Measurements from ENCODE around the gene STPG3. TPM values are rescaled to one million over a fixed set of nuclear protein-coding genes. Genes with fewer than 3 reads are reported as not detected.

STPG3 gene
- total and polyA plus RNA-seq, 9 of the 15 experiments (the other 6 are each of a cell fraction or from before 2014, with no cell fraction given): not detected

- TF ChIP-seq ZBTB33 (CRISPR knock-in tag; IDR thresholded peaks at IDR 0.05): peak; percentile 69
- no peak for TF ChIP-seq NELFE (IDR thresholded peaks at IDR 0.05; ENCODE audit: insufficient read depth, insufficient read length)
- TF ChIP-seq L3MBTL2 (IDR thresholded peaks at IDR 0.05): peak; percentile 89
- TF ChIP-seq E2F4 (CRISPR knock-in tag; IDR thresholded peaks at IDR 0.05; ENCODE audit: low read depth): peak; percentile 69; the same call in 1 of the 2 replicates
- no peak for TF ChIP-seq MCM3 (IDR thresholded peaks at IDR 0.05)
- TF ChIP-seq POLR2H (tag; IDR thresholded peaks at IDR 0.05; ENCODE audit: low read depth): no peak
- TF ChIP-seq ZBTB7A (IDR thresholded peaks at IDR 0.05; ENCODE audit: borderline replicate concordance, control insufficient read depth, low read depth, low read length): peak; percentile 96; the same call in 1 of the 2 replicates
- no peak for TF ChIP-seq PHTF2 (CRISPR knock-in tag; IDR thresholded peaks at IDR 0.05)
- no peak for TF ChIP-seq ASH1L (IDR thresholded peaks at IDR 0.05; ENCODE audit: borderline replicate concordance, low read depth, partially characterized antibody)
- TF ChIP-seq SAFB2 (IDR thresholded peaks at IDR 0.05; ENCODE audit: borderline replicate concordance, low read depth, low read length, severe bottlenecking): no peak
- peak; percentile 80 for TF ChIP-seq TARDBP (IDR thresholded peaks at IDR 0.05)
- TF ChIP-seq STAT5A (IDR thresholded peaks at IDR 0.05; ENCODE audit: borderline replicate concordance, low read length): no peak
- no peak for TF ChIP-seq SMARCA4 (IDR thresholded peaks at IDR 0.05)
- TF ChIP-seq E2F6 (IDR thresholded peaks at IDR 0.05; ENCODE audit: borderline replicate concordance in 1 of 2, extremely low read depth in 1 of 2, insufficient read depth in 1 of 2, insufficient read length in 1 of 2, low read depth in 1 of 2, low read length in 1 of 2, poor library complexity in 1 of 2, severe bottlenecking in 1 of 2): peak; percentile 90 to 95
- no peak for TF ChIP-seq SRSF1 (IDR thresholded peaks at IDR 0.05; ENCODE audit: low read depth, low read length)
- no peak for TF ChIP-seq ZNF23 (CRISPR knock-in tag; IDR thresholded peaks at IDR 0.05)
These were observed 51.5 kb downstream of the STPG3 start (continued) for GRCh38 chr9:137302449-137303150.
